Psoas muscle (tissue), 8 donors: ENCODE measurements around the gene FUZ. TPM values are rescaled to one million over a fixed set of nuclear protein-coding genes. Genes with fewer than 3 reads are reported as not detected.

Experiments
- ATAC-seq, 4 donors: fragments of 200-7000 bp; cut with Tn5 transposase; one replicate each; pipeline ENCODE4 v1.9.1; 2020; ENCODE audit warnings: moderate library complexity in 3 of 4, mild to moderate bottlenecking in 2 of 4
- DNase-seq, 2 donors: peaks; one replicate each; pipeline ENCODE4 v3.0.0-alpha.2; 2020
- H3K27ac ChIP-seq: fragments of 200-600 bp; one replicate; pipeline ENCODE4 v1.8.0; 2022
- H3K27me3 ChIP-seq, 3 donors: fragments of 200-600 bp in 1 of 3; one replicate each; pipeline versions ENCODE4 v1.6.1 to v1.8.0; 2013 to 2022; ENCODE audit warnings: low read length in 2 of 3, mild to moderate bottlenecking in 2 of 3, moderate library complexity in 1 of 3; ENCODE audit not compliant: insufficient read depth in 3 of 3
- H3K36me3 ChIP-seq, 2 donors: fragments of 200-600 bp in 1 of 2; one replicate each; pipeline versions ENCODE4 v1.6.1 to v1.8.0; 2013 to 2022; ENCODE audit warnings: low read depth in 1 of 2, mild to moderate bottlenecking in 1 of 2, moderate library complexity in 1 of 2; ENCODE audit not compliant: insufficient read depth in 1 of 2
- H3K4me1 ChIP-seq: fragments of 200-600 bp; one replicate; pipeline ENCODE4 v1.8.0; 2022
- H3K4me3 ChIP-seq: fragments of 200-600 bp; one replicate; pipeline ENCODE4 v1.8.0; 2022; ENCODE audit warnings: mild to moderate bottlenecking
- H3K9me3 ChIP-seq: fragments of 200-600 bp; one replicate; pipeline ENCODE4 v1.8.0; 2022
- CTCF ChIP-seq: fragments of 200-600 bp; IDR thresholded peaks from one replicate; pipeline ENCODE4 v1.8.0; 2022; ENCODE audit warnings: antibody characterized with exemption
- WGBS, 3 donors: extraction: QIAGEN DNeasy Blood & Tissue Kit; methylation state at CpG; one replicate each; pipeline versions ENCODE4 v1.1.6 to v1.1.7; 2013; 5-methylcytosine and 5-hydroxymethylcytosine counted together
- intact Hi-C, 2 donors: fragments of 100-400 bp; cut with DNase I; formaldehyde crosslinking; loops; one replicate each; pipeline versions ENCODE4 v1.11.0 to v1.14.2; 2022
- polyA plus RNA-seq, 3 donors: library from polyadenylated mRNA; stranded (reverse); fragments of 200-250 nt; gene quantifications; one replicate each; pipeline ENCODE4 v1.2.3, GENCODE V29; 2013
- total RNA-seq, 4 donors: library from RNA; stranded (reverse); fragmentation: NEBNext Ultra II Directional in 2 of 4; extraction: Animal tissue kit (Norgen Biotek cat#: 25700) in 2 of 4; gene quantifications; one replicate each; pipeline versions ENCODE4 v1.2.1 to v1.2.4, GENCODE V29; 2021 to 2023
- donor health status: healthy with polysubstance abuse.
- donor health status: DM: no; HTN: no; CAD: no; lungs with moderate emphysema.
- donor health status: Bipolar disorder and iron deficiency.
- donor health status: healthy.
- donor health status: DM: yes; HTN: yes; CAD: no.
- donor health status: DM: no; HTN: no; CAD: no.
- donor health status: DM: no; HTN: no; CAD: no.
- donor health status: DM: yes; HTN: yes; CAD: no.

FUZ gene
- total and polyA plus RNA-seq, 7 donors, result 15.9 to 38.8 (median 25.5) TPM

- H3K36me3 ChIP-seq, result peaks cover 3 to 69% of the 10 kb centered on the region in 2 donors
- ATAC-seq (no peak), DNase-seq (no peak)
- no peak overlapping the region for H3K4me3 ChIP-seq
- intact Hi-C loops, result no loop called here
- no peaks in the 10 kb centered on the region for H3K4me1 ChIP-seq
- no peak for TF ChIP-seq CTCF
- H3K9me3 ChIP-seq, result no peaks in the 10 kb centered on the region
- WGBS, 3 donors, result 93 to 95% (median 95%) methylated on average over 5 of the region's 5 CpGs
- H3K27ac ChIP-seq, result no peak overlapping the region
- H3K27me3 ChIP-seq, result no peaks in the 10 kb centered on the region
Observed at GRCh38 chr19:49787746-49788145, 25.3 kb downstream of the FUZ start.

- intact Hi-C loops, result no loop called here
- no peak for DNase-seq
- Histone ChIP-seq H3K4me3 (no peak overlapping the region), H3K36me3 (peaks cover 3 to 66% of the 10 kb centered on the region in 2 donors), H3K9me3 (no peaks in the 10 kb centered on the region), H3K27me3 (no peaks in the 10 kb centered on the region), H3K4me1 (no peaks in the 10 kb centered on the region), H3K27ac (no peak overlapping the region)
- peak in 3 of 4 donors; percentile 40 to 77 (median 57) for ATAC-seq
- 52 to 69% (median 60%) methylated on average over 9 of the region's 9 CpGs for WGBS, 3 donors
- no peak for TF ChIP-seq CTCF
Observed at GRCh38 chr19:49786376-49786820, 26.7 kb downstream of the FUZ start.

GRCh38 chr19:49782515-49782914 lies 30.6 kb downstream of the FUZ start:
- Histone ChIP-seq H3K27me3 (no peaks in the 10 kb centered on the region), H3K4me3 (no peak overlapping the region), H3K27ac (no peak overlapping the region), H3K36me3 (peaks cover 3 to 40% of the 10 kb centered on the region in 2 donors), H3K4me1 (no peaks in the 10 kb centered on the region), H3K9me3 (no peaks in the 10 kb centered on the region)
- DNase-seq (no peak), ATAC-seq (no peak)
- no peak for TF ChIP-seq CTCF
- WGBS, 3 donors, result 96 to 98% (median 97%) methylated on average over 18 of the region's 18 CpGs
- intact Hi-C loops, result no loop called here

GRCh38 chr19:49781394-49781793 lies 31.7 kb downstream of the FUZ start:
- peaks cover 3 to 38% of the 10 kb centered on the region in 2 donors for H3K36me3 ChIP-seq
- H3K27me3 ChIP-seq, result no peaks in the 10 kb centered on the region
- no peaks in the 10 kb centered on the region for H3K9me3 ChIP-seq
- ATAC-seq, result no peak
- DNase-seq, result no peak
- no peaks in the 10 kb centered on the region for H3K4me1 ChIP-seq
- 90 to 96% (median 91%) methylated on average over 7 of the region's 7 CpGs for WGBS, 3 donors
- intact Hi-C loops, result no loop called here
- H3K27ac ChIP-seq, result no peak overlapping the region
- TF ChIP-seq CTCF, result no peak
- H3K4me3 ChIP-seq, result no peak overlapping the region

- no peak overlapping the region for H3K27ac ChIP-seq
- ATAC-seq, result no peak
- no peak overlapping the region for H3K4me3 ChIP-seq
- intact Hi-C loops, result no loop called here
- no peak for TF ChIP-seq CTCF
- H3K36me3 ChIP-seq, result peaks cover 3 to 37% of the 10 kb centered on the region in 2 donors
- DNase-seq, result no peak
- H3K4me1 ChIP-seq, result no peaks in the 10 kb centered on the region
- H3K9me3 ChIP-seq, result no peaks in the 10 kb centered on the region
- WGBS, 3 donors, result 83 to 89% (median 86%) methylated on average over 8 of the region's 8 CpGs
- no peaks in the 10 kb centered on the region for H3K27me3 ChIP-seq
Observed at GRCh38 chr19:49780861-49781260, 32.2 kb downstream of the FUZ start.
